NT2/D1 (cell line): ENCODE measurements around the gene ASB4.
A peak's percentile ranks its signal among the peaks of the same experiment; 100 is the strongest.

Source experiments
- DNase-seq: peaks from one replicate; pipeline ENCODE4 v3.0.0-alpha.2; 2011; ENCODE audit warnings: low read depth, low spot score
- H3K27me3 ChIP-seq: 2 replicates; pipeline ENCODE4 v1.6.0; 2011; ENCODE audit warnings: mild to moderate bottlenecking; ENCODE audit not compliant: insufficient read length, insufficient read depth
- H3K36me3 ChIP-seq: 2 replicates; pipeline ENCODE4 v1.6.1; 2011; ENCODE audit warnings: mild to moderate bottlenecking, low read length, mixed read lengths; ENCODE audit not compliant: insufficient read depth, insufficient read length
- H3K4me1 ChIP-seq: 2 replicates; pipeline ENCODE4 v1.5.1; 2011; ENCODE audit not compliant: insufficient read depth, insufficient read length
- H3K4me3 ChIP-seq: 2 replicates; pipeline ENCODE4 v1.5.1; 2011; ENCODE audit warnings: low read depth; ENCODE audit not compliant: insufficient read length
- H3K9ac ChIP-seq: 2 replicates; pipeline ENCODE4 v1.6.0; 2011; ENCODE audit warnings: low read depth; ENCODE audit not compliant: insufficient read length
- H3K9me3 ChIP-seq: 2 replicates; pipeline ENCODE4 v1.5.1; 2011; ENCODE audit warnings: mild to moderate bottlenecking, low read length; ENCODE audit not compliant: insufficient read depth
- SUZ12 ChIP-seq: IDR thresholded peaks from 2 replicates; pipeline ENCODE4 v1.6.1; 2011; ENCODE audit not compliant: insufficient read length, insufficient read depth; ENCODE audit errors: extremely low read depth
- YY1 ChIP-seq: IDR thresholded peaks from 2 replicates; pipeline ENCODE4 v1.6.1; 2011; ENCODE audit not compliant: insufficient read length, insufficient read depth
- ZNF274 ChIP-seq: IDR thresholded peaks from 2 replicates; pipeline ENCODE4 v1.6.1; 2011; ENCODE audit warnings: mild to moderate bottlenecking, low read depth, low read length

Gene ASB4

GRCh38 chr7:95511716-95512260, 26.0 kb downstream of the ASB4 start:
- Histone ChIP-seq H3K4me1 (no peaks in the 10 kb centered on the region), H3K9ac (no peak overlapping the region)
- DNase-seq = peak; percentile 79

GRCh38 chr7:95517458-95517857, 31.7 kb downstream of the ASB4 start:
- no peak overlapping the region for H3K4me3 ChIP-seq
- TF ChIP-seq YY1 (no peak), SUZ12 (no peak), ZNF274 (no peak)
- no peaks in the 10 kb centered on the region for H3K4me1 ChIP-seq
- H3K9me3 ChIP-seq = no peaks in the 10 kb centered on the region
- no peaks in the 10 kb centered on the region for H3K27me3 ChIP-seq
- DNase-seq = no peak
- H3K9ac ChIP-seq = no peak overlapping the region
- no peaks in the 10 kb centered on the region for H3K36me3 ChIP-seq

More at GRCh38 chr7:95511716-95512260, 26.0 kb downstream of the ASB4 start:
- Histone ChIP-seq H3K4me3 (no peak overlapping the region), H3K27me3 (no peaks in the 10 kb centered on the region), H3K9me3 (no peaks in the 10 kb centered on the region), H3K36me3 (no peaks in the 10 kb centered on the region)
- TF ChIP-seq SUZ12 = no peak
- no peak for TF ChIP-seq YY1
- no peak for TF ChIP-seq ZNF274

- Histone ChIP-seq H3K36me3 (no peaks in the 10 kb centered on the region), H3K4me3 (no peak overlapping the region), H3K27me3 (no peaks in the 10 kb centered on the region), H3K4me1 (no peaks in the 10 kb centered on the region), H3K9ac (no peak overlapping the region), H3K9me3 (no peaks in the 10 kb centered on the region)
- DNase-seq = no peak
- no peak for TF ChIP-seq YY1
- no peak for TF ChIP-seq ZNF274
- TF ChIP-seq SUZ12 = no peak
Observed at GRCh38 chr7:95517870-95518269, 32.1 kb downstream of the ASB4 start.

GRCh38 chr7:95520136-95520535, 34.4 kb downstream of the ASB4 start:
- DNase-seq = no peak
- Histone ChIP-seq H3K36me3 (no peaks in the 10 kb centered on the region), H3K27me3 (no peaks in the 10 kb centered on the region), H3K4me3 (no peak overlapping the region), H3K4me1 (no peaks in the 10 kb centered on the region), H3K9ac (no peak overlapping the region), H3K9me3 (no peaks in the 10 kb centered on the region)
- no peak for TF ChIP-seq ZNF274
- TF ChIP-seq YY1 = no peak
- no peak for TF ChIP-seq SUZ12

GRCh38 chr7:95525503-95525902, 39.8 kb downstream of the ASB4 start:
- Histone ChIP-seq H3K4me1 (no peaks in the 10 kb centered on the region), H3K4me3 (no peak overlapping the region), H3K27me3 (no peaks in the 10 kb centered on the region), H3K9ac (no peak overlapping the region), H3K36me3 (no peaks in the 10 kb centered on the region), H3K9me3 (no peaks in the 10 kb centered on the region)
- no peak for TF ChIP-seq ZNF274
- TF ChIP-seq YY1 = no peak
- TF ChIP-seq SUZ12 = no peak
- no peak for DNase-seq

- Histone ChIP-seq H3K9me3 (no peaks in the 10 kb centered on the region), H3K9ac (no peak overlapping the region), H3K4me1 (no peaks in the 10 kb centered on the region), H3K4me3 (no peak overlapping the region), H3K36me3 (no peaks in the 10 kb centered on the region), H3K27me3 (no peaks in the 10 kb centered on the region)
- no peak for DNase-seq
- TF ChIP-seq SUZ12 (no peak), ZNF274 (no peak), YY1 (no peak)
Observed at GRCh38 chr7:95526128-95526738, 40.5 kb downstream of the ASB4 start.

GRCh38 chr7:95527033-95527775, 41.5 kb downstream of the ASB4 start:
- no peaks in the 10 kb centered on the region for H3K9me3 ChIP-seq
- H3K9ac ChIP-seq = no peak overlapping the region
- H3K4me1 ChIP-seq = no peaks in the 10 kb centered on the region
- H3K27me3 ChIP-seq = no peaks in the 10 kb centered on the region
- TF ChIP-seq ZNF274 (no peak), YY1 (no peak), SUZ12 (no peak)
- no peaks in the 10 kb centered on the region for H3K36me3 ChIP-seq
- no peak overlapping the region for H3K4me3 ChIP-seq
- peak; percentile 60 for DNase-seq
